ENCODE measurements around the gene FGF18. TPM values are rescaled to one million over a fixed set of nuclear protein-coding genes. Genes with fewer than 3 reads are reported as not detected.

FGF18 gene
- total and polyA plus RNA-seq, 4 experiments from 2014 or later, result 0.09 to 0.32 (median 0.17) TPM; not detected in 1

GRCh38 chr5:171480239-171480638 lies 60.8 kb downstream of the FGF18 start:
- no peak for DNase-seq
- H3K4me3 ChIP-seq (ENCODE audit: low read length in 2 of 2), result no peak overlapping the region
- H3K27ac ChIP-seq (ENCODE audit: low read depth, low read length), result no peak overlapping the region
- Mint-ChIP-seq H3K36me3 (no peaks in the 10 kb centered on the region), H3K27me3 (peaks cover 0 to 2% of the 10 kb centered on the region in 2 donors), H3K9me3 (peaks cover 0 to 6% (median 0%) of the 10 kb centered on the region in 8 donors), H3K4me1 (peaks cover 0 to 13% (median 4%) of the 10 kb centered on the region in 4 donors), H3K4me3 (no peak overlapping the region), H3K27ac (no peak overlapping the region)
- H3K36me3 ChIP-seq (ENCODE audit: insufficient read depth, low read length), result no peaks in the 10 kb centered on the region
- H3K27me3 ChIP-seq (ENCODE audit: insufficient read depth, low read length), result no peaks in the 10 kb centered on the region
- H3K4me1 ChIP-seq (ENCODE audit: insufficient read depth, low read length), result peaks cover 13% of the 10 kb centered on the region
- ChIA-PET POLR2A (ENCODE audit: partially characterized antibody) (no interaction called here), CTCF (ENCODE audit: partially characterized antibody) (no interaction called here)
- intact Hi-C loops (cut with micrococcal nuclease), result no loop called here
- no peaks in the 10 kb centered on the region for H3K9me3 ChIP-seq (ENCODE audit: control insufficient read depth in 1 of 2, low read length in 2 of 2)

- peaks cover 0 to 4% (median 0%) of the 10 kb centered on the region in 8 donors for H3K9me3 Mint-ChIP-seq
- H3K36me3 ChIP-seq (ENCODE audit: insufficient read depth, low read length), result no peaks in the 10 kb centered on the region
- peaks cover 0 to 7% of the 10 kb centered on the region in 2 donors for H3K27me3 Mint-ChIP-seq
- H3K27ac Mint-ChIP-seq, result peak overlapping the region in 1 of 7 donors; percentile 64
- no peaks in the 10 kb centered on the region for H3K27me3 ChIP-seq (ENCODE audit: insufficient read depth, low read length)
- H3K4me3 ChIP-seq (ENCODE audit: low read length in 2 of 2), result no peak overlapping the region
- intact Hi-C loops (cut with micrococcal nuclease), result no loop called here
- ChIA-PET CTCF (ENCODE audit: partially characterized antibody) (interaction anchor here (1.4 to 3.4 kb wide), 2 partner anchors 10 to 14 kb away, joined by 4 to 21 read pairs; no protein-coding TSS in a partner anchor), POLR2A (ENCODE audit: partially characterized antibody) (no interaction called here)
- peaks cover 0 to 13% (median 4%) of the 10 kb centered on the region in 4 donors for H3K4me1 Mint-ChIP-seq
- DNase-seq, result no peak
- no peaks in the 10 kb centered on the region for H3K9me3 ChIP-seq (ENCODE audit: control insufficient read depth in 1 of 2, low read length in 2 of 2)
- H3K36me3 Mint-ChIP-seq, result no peaks in the 10 kb centered on the region
- peaks cover 13% of the 10 kb centered on the region for H3K4me1 ChIP-seq (ENCODE audit: insufficient read depth, low read length)
- H3K27ac ChIP-seq (ENCODE audit: low read depth, low read length), result no peak overlapping the region
- no peak overlapping the region for H3K4me3 Mint-ChIP-seq
These were observed 62.4 kb downstream of the FGF18 start for GRCh38 chr5:171481571-171482433.

- intact Hi-C loops (cut with micrococcal nuclease), result no loop called here
- Histone ChIP-seq H3K9me3 (ENCODE audit: control insufficient read depth in 1 of 2, low read length in 2 of 2) (no peaks in the 10 kb centered on the region), H3K4me3 (ENCODE audit: low read length in 2 of 2) (no peak overlapping the region), H3K36me3 (ENCODE audit: insufficient read depth, low read length) (no peaks in the 10 kb centered on the region), H3K27ac (ENCODE audit: low read depth, low read length) (no peak overlapping the region), H3K27me3 (ENCODE audit: insufficient read depth, low read length) (no peaks in the 10 kb centered on the region), H3K4me1 (ENCODE audit: insufficient read depth, low read length) (peaks cover 13% of the 10 kb centered on the region)
- Mint-ChIP-seq H3K4me3 (no peak overlapping the region), H3K27me3 (peaks cover 2 to 7% of the 10 kb centered on the region in 2 donors), H3K9me3 (peaks cover 0 to 6% (median 0%) of the 10 kb centered on the region in 8 donors), H3K36me3 (no peaks in the 10 kb centered on the region), H3K27ac (no peak overlapping the region), H3K4me1 (peaks cover 0 to 13% (median 4%) of the 10 kb centered on the region in 4 donors)
- DNase-seq, result no peak
- ChIA-PET CTCF (ENCODE audit: partially characterized antibody) (interaction anchor here (0.9 to 3.4 kb wide), 4 partner anchors 11 to 809 kb away, joined by 3 to 21 read pairs (median 4); no protein-coding TSS in a partner anchor), POLR2A (ENCODE audit: partially characterized antibody) (no interaction called here)
These were observed 62.9 kb downstream of the FGF18 start for GRCh38 chr5:171482434-171482730.

- no peak overlapping the region for H3K4me3 ChIP-seq (ENCODE audit: low read length in 2 of 2)
- H3K27ac ChIP-seq (ENCODE audit: low read depth, low read length), result no peak overlapping the region
- ChIA-PET CTCF (ENCODE audit: partially characterized antibody) (interaction anchor here (1.0 to 3.4 kb wide), 8 partner anchors 12 to 812 kb away, joined by 3 to 21 read pairs (median 4); partner anchors contain the start of gene FGF18), POLR2A (ENCODE audit: partially characterized antibody) (no interaction called here)
- H3K4me1 ChIP-seq (ENCODE audit: insufficient read depth, low read length), result peaks cover 13% of the 10 kb centered on the region
- H3K27me3 Mint-ChIP-seq, result peaks cover 2 to 13% of the 10 kb centered on the region in 2 donors
- DNase-seq, result no peak
- peaks cover 0 to 6% (median 0%) of the 10 kb centered on the region in 8 donors for H3K9me3 Mint-ChIP-seq
- H3K27ac Mint-ChIP-seq, result no peak overlapping the region
- H3K36me3 Mint-ChIP-seq, result no peaks in the 10 kb centered on the region
- peaks cover 0 to 13% (median 4%) of the 10 kb centered on the region in 4 donors for H3K4me1 Mint-ChIP-seq
- H3K4me3 Mint-ChIP-seq, result no peak overlapping the region
- intact Hi-C loops (cut with micrococcal nuclease), result loop anchor here (1.0 kb wide), 1 partner anchor 424 kb away; no protein-coding TSS in a partner anchor
- no peaks in the 10 kb centered on the region for H3K9me3 ChIP-seq (ENCODE audit: control insufficient read depth in 1 of 2, low read length in 2 of 2)
- no peaks in the 10 kb centered on the region for H3K27me3 ChIP-seq (ENCODE audit: insufficient read depth, low read length)
- H3K36me3 ChIP-seq (ENCODE audit: insufficient read depth, low read length), result no peaks in the 10 kb centered on the region
These were observed 64.2 kb downstream of the FGF18 start for GRCh38 chr5:171483551-171484135.

- Histone ChIP-seq H3K4me3 (ENCODE audit: low read length in 2 of 2) (no peak overlapping the region), H3K4me1 (ENCODE audit: insufficient read depth, low read length) (peaks cover 4% of the 10 kb centered on the region), H3K9me3 (ENCODE audit: control insufficient read depth in 1 of 2, low read length in 2 of 2) (no peaks in the 10 kb centered on the region), H3K36me3 (ENCODE audit: insufficient read depth, low read length) (no peaks in the 10 kb centered on the region), H3K27me3 (ENCODE audit: insufficient read depth, low read length) (no peaks in the 10 kb centered on the region), H3K27ac (ENCODE audit: low read depth, low read length) (no peak overlapping the region)
- Mint-ChIP-seq H3K9me3 (peaks cover 0 to 6% (median 0%) of the 10 kb centered on the region in 8 donors), H3K36me3 (no peaks in the 10 kb centered on the region), H3K4me1 (peaks cover 0 to 7% (median 2%) of the 10 kb centered on the region in 4 donors), H3K27ac (no peak overlapping the region), H3K27me3 (peaks cover 2 to 13% of the 10 kb centered on the region in 2 donors), H3K4me3 (no peak overlapping the region)
- ChIA-PET POLR2A (ENCODE audit: partially characterized antibody) (no interaction called here), CTCF (ENCODE audit: partially characterized antibody) (interaction anchor here (1.0 to 3.4 kb wide), 7 partner anchors 9 to 418 kb away, joined by 3 to 21 read pairs (median 4); partner anchors contain the start of gene FGF18)
- intact Hi-C loops (cut with micrococcal nuclease), result loop anchor here (1.0 kb wide), 1 partner anchor 423 kb away; no protein-coding TSS in a partner anchor
- peak in 3 of 5 donors; percentile 14 to 37 (median 22) for DNase-seq
These were observed 65.0 kb downstream of the FGF18 start for GRCh38 chr5:171484460-171484899.

- Mint-ChIP-seq H3K27ac (no peak overlapping the region), H3K36me3 (no peaks in the 10 kb centered on the region), H3K9me3 (peaks cover 0 to 6% (median 0%) of the 10 kb centered on the region in 8 donors), H3K4me1 (no peaks in the 10 kb centered on the region), H3K4me3 (no peak overlapping the region), H3K27me3 (peaks cover 2 to 13% of the 10 kb centered on the region in 2 donors)
- ChIA-PET CTCF (ENCODE audit: partially characterized antibody) (interaction anchor here (1.0 kb wide), 2 partner anchors 10 to 11 kb away, joined by 3 to 4 read pairs; no protein-coding TSS in a partner anchor), POLR2A (ENCODE audit: partially characterized antibody) (no interaction called here)
- intact Hi-C loops (cut with micrococcal nuclease), result no loop called here
- Histone ChIP-seq H3K27me3 (ENCODE audit: insufficient read depth, low read length) (no peaks in the 10 kb centered on the region), H3K4me1 (ENCODE audit: insufficient read depth, low read length) (no peaks in the 10 kb centered on the region), H3K27ac (ENCODE audit: low read depth, low read length) (no peak overlapping the region), H3K9me3 (ENCODE audit: control insufficient read depth in 1 of 2, low read length in 2 of 2) (no peaks in the 10 kb centered on the region), H3K36me3 (ENCODE audit: insufficient read depth, low read length) (no peaks in the 10 kb centered on the region), H3K4me3 (ENCODE audit: low read length in 2 of 2) (no peak overlapping the region)
- DNase-seq, result no peak
These were observed 66.2 kb downstream of the FGF18 start for GRCh38 chr5:171485668-171486067.

GRCh38 chr5:171486613-171487012 lies 67.2 kb downstream of the FGF18 start:
- Histone ChIP-seq H3K9me3 (ENCODE audit: control insufficient read depth in 1 of 2, low read length in 2 of 2) (no peaks in the 10 kb centered on the region), H3K4me1 (ENCODE audit: insufficient read depth, low read length) (no peaks in the 10 kb centered on the region), H3K27ac (ENCODE audit: low read depth, low read length) (no peak overlapping the region), H3K27me3 (ENCODE audit: insufficient read depth, low read length) (no peaks in the 10 kb centered on the region), H3K4me3 (ENCODE audit: low read length in 2 of 2) (no peak overlapping the region), H3K36me3 (ENCODE audit: insufficient read depth, low read length) (no peaks in the 10 kb centered on the region)
- no peaks in the 10 kb centered on the region for H3K36me3 Mint-ChIP-seq
- no peak overlapping the region for H3K27ac Mint-ChIP-seq
- no peak overlapping the region for H3K4me3 Mint-ChIP-seq
- ChIA-PET CTCF (ENCODE audit: partially characterized antibody) (no interaction called here), POLR2A (ENCODE audit: partially characterized antibody) (no interaction called here)
- no peak for DNase-seq
- H3K27me3 Mint-ChIP-seq, result peaks cover 2 to 13% of the 10 kb centered on the region in 2 donors
- H3K4me1 Mint-ChIP-seq, result no peaks in the 10 kb centered on the region
- H3K9me3 Mint-ChIP-seq, result peaks cover 0 to 6% (median 0%) of the 10 kb centered on the region in 8 donors
- intact Hi-C loops (cut with micrococcal nuclease), result no loop called here

Measured in CD4-positive, alpha-beta memory T cell (primary cell).